NCI-H524 (cell line): ENCODE measurements around the gene PRRT1B.
A peak's percentile ranks its signal among the peaks of the same experiment; 100 is the strongest.
"Not testable (repeated sequence)": the region's sequence is repeated elsewhere in the genome, so short reads cannot be mapped to it uniquely, and the experiment has no call there.

Experiments
- DNase-seq, 2 experiments: peaks; one replicate each; lab custom pipeline; 2025; lab: John Stamatoyannopoulos, UW

PRRT1B gene

DNA sequence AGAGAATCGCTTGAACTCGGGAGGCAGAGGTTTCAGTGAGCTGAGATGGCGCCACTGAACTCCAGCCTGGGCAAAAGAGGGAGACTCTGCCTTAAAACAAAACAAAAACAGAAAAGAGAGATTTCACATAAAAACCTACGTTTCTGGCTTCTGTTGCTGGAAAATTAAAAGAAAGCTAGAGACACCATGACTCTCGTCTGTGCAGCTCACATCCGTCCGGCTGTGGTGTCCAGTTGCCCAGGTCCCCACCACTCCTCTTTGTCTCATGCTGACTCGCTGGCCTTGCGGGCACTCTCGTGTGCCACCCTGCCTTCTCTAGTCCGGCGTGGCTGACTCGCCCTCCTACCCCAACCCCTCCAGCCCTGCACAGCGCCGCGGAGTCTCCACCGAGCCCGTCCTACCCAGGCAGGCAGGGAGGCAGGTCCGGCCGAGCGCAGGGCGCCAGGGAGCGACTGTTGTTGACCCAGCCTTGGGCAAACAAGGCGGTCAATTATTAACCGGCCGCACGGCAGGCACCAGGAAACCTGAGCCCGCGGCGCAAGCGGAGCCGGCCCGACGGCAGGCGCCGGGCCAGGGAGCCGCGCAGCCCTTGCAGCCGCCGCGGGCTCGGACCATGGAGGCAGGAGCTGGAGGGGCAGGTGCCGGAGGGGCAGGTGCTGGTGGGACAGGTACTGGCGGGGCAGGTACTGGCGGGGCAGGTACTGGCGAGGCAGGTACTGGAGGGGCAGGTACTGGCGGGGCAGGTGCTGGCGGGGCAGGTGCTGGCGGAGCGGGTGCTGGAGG is at the start of gene PRRT1B:
TSS of gene PRRT1B (plus strand) at position 521 of the 783 bp plus-strand sequence. CDS start at position 614, 93 bp downstream.
- no peak for DNase-seq

GRCh38 chr9:131495785-131496184 is 49.5 kb upstream of the PRRT1B start:
- DNase-seq: no peak

GRCh38 chr9:131496844-131497405 is 48.4 kb upstream of the PRRT1B start:
- no peak for DNase-seq

DNA sequence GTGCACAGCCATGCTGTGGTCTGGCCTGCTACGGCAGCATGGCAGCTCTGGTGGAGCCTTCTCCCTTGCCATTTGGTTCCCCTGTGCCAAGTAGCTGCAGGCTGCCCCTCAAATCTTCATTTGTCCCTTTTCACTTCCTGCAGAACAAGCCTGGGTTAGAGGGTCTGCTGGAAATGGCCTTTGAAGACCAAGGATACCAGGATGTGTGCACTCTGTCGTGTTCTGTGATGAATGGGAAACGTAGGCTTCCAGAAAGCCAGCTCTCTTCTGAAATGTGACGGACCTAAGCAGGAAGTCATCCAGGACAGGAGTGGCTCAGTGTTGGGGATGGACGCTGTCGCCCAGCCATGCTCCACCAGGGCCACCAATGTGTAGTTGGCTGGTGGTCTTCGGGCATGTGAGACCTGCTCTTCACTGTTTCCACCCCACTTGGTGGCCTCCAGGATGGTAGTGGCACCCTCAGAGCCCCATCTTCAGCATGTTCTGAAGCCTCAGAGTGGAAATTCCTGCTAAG is 46.0 kb upstream of the PRRT1B start:
- no peak for DNase-seq

GRCh38 chr9:131500377-131500776 is 44.9 kb upstream of the PRRT1B start:
- no peak for DNase-seq

DNA sequence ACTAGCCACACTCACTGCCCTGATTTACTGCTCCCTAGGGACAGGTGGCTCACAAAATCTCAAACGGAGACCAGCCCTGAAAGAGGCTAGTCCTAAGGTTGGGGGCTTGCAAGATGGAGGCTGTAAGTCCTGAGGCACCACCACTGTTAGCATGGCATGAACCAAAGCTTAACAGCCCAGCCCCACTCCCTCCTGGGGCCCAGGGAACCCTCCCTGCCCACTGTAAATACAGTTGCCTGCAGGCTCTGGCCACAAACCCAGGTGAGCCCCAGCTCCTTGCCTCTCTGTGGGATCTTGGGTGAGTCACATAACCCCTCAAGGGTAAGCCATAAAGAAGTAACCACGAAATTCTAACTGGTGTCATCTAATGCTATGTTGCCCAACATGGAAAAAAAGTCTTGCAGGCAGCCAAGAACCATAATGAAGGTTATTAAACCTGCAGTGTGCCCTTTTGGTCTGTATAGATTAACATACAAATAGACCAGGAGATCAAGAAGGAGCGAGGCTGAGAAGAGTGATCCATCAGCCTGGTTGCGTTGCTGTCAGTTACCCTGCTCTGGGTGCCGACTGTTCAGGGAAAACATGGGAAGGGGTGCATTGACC is 44.3 kb upstream of the PRRT1B start:
- DNase-seq: peak in 1 of 2 experiments; percentile 30

- peak; percentile 85 to 95 for DNase-seq
Measured at GRCh38 chr9:131502781-131503625, 42.3 kb upstream of the PRRT1B start, which contains the start of gene POMT1. POMT1 (plus strand) TSS chr9:131502918; CDS start chr9:131504219, 1,301 bp downstream.

DNA sequence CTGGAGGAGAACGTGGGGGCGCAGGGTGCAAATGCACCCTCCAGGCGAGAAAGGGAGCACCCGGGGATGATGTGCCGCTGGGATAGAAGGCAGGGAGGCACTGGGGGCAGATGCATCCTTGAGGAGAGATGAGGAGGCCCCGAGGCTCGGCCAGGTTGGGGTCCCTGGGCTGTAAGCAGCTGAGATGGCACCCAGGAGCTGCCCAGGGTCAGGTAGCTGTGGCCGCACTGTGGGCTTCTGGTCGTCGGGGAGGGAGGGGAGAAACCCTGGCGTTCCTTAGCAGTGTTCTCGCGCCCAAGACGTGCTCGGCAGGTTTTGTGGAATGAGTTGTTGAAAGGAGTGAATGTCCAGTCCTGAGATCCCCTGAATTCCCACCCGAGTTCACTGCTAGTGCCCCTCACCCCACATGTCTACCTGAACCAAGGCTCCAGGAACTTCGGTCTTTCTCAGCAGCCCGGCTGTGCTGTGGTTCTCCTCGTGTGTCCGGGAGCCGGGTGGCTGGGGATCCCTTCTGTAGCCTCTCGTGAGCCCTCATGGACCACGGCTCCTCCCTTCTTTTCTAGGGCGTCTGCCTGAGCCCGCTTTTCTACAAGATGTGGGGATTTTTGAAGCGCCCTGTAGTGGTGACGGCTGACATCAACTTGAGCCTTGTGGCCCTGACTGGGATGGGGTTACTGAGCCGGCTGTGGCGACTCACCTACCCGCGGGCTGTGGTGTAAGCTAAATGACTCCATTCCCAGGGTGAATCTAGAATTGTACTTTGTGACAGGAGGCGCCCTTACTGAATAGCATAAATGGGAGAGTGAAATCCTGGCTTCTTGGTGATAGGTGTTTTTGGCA is 41.5 kb upstream of the PRRT1B start:
- DNase-seq: peak in 1 of 2 experiments; percentile 40

DNA sequence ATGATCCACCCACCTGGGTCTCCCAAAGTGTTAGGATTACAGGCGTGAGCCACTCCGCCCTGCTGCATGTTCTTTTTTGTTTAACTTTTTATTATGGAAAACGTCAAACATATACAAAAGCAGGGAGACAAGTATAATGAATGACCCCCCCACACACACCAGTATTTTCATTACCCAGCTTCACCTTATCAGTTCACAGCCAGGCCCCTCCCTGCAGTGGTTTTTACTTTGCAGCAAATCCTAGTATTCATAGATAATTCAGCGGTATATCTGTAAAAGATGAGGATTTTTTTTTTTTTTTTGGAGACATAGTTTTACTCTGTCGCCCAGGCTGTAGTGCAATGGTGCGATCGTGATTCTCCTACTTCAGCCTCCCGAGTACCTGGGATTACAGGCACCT is 40.3 kb upstream of the PRRT1B start:
- DNase-seq: no peak

GRCh38 chr9:131511416-131511815 is 33.9 kb upstream of the PRRT1B start:
- no peak for DNase-seq

DNA sequence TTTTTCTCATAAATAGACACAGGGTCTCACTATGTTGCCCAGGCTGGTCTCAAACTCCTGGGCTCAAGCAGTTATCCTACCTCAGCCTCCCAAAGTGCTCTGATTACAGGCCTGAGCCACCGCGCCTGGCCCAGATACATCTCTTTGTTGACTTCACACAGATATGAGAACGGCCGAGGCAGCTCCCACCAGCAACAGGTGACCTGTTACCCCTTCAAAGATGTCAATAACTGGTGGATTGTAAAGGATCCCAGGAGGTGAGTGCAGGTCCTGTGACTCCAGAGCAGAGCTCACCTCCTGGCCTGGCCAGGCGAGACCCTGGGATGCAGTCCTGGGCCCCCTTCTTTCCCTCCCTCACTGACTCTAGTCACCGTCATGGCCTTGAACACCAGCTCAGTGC is 33.4 kb upstream of the PRRT1B start:
- DNase-seq: no peak

- no peak for DNase-seq
Measured at GRCh38 chr9:131513177-131513576, 32.1 kb upstream of the PRRT1B start.

DNA sequence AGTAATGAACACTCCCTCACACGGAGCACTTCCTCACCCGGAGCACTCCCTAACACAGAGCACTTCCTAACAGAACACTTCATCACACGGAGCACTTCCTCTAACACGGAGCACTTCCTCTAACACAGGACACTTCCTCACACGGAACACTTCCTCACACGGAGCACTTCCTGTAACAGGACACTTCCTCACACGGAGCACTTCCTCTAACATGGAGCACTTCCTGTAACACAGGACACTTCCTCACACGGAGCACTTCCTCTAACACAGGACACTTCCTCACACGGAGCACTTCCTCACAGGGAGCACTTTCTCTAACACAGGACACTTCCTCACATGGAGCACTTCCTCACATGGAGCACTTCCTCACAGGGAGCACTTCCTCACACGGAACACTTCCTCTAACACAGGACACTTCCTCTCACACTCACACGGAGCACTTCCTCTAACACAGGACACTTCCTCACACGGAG is 29.7 kb upstream of the PRRT1B start:
- not testable (repeated sequence) for DNase-seq

DNA sequence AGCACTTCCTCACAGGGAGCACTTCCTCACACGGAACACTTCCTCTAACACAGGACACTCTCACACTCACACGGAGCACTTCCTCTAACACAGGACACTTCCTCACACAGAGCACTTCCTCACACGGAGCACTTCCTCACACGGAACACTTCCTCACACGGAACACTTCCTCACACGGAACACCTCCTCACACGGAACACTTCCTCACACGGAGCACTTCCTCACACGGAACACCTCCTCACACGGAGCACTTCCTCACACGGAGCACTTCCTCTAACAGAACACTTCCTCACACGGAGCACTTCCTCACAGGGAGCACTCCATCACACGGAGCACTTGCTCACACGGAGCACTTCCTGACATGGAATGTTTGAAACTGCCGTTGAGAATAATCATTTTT is 29.2 kb upstream of the PRRT1B start:
- DNase-seq: no peak

- no peak for DNase-seq
Measured at GRCh38 chr9:131516930-131517329, 28.4 kb upstream of the PRRT1B start.

DNA sequence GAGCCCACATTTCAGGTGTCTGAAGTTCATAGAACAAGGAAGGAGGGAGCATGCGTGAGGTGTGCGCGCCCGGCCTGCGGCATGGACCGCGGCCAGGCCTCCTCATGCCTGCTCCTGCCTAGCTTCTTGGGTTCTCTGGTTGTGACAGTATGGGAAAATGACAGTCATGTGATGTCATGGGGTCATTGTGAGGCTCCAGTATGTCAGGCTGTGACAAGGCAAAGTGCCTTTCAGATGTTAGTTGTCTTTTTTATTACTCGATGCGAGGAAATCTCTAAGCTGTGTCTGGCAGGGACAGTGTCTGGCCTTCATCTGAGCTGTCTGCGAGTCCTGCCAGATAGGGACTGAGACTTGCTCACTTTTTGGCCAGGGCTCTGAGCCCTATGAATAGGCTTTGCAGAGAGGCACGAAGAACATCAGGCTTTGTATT is 27.5 kb upstream of the PRRT1B start:
- DNase-seq: no peak

DNA sequence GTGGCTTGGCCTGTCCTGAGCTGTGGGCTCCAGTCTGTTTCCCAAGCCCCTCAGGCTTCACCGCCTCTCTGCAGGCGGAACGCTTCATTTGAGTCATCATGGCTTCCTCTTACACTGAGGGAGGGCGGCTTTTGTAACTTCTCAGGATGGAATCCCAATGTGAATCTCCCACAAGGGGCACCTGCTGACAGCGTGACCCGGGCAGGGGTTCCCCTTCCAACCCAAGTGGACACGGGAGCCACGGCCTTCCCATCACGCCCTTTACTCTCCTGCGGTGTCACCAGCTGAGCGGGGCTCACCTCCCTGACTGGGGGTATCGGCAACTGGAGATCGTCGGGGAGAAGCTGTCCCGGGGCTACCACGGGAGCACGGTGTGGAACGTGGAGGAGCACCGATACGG is 26.8 kb upstream of the PRRT1B start:
- no peak for DNase-seq

- no peak for DNase-seq
Measured at GRCh38 chr9:131520503-131520902, 24.8 kb upstream of the PRRT1B start.

DNA sequence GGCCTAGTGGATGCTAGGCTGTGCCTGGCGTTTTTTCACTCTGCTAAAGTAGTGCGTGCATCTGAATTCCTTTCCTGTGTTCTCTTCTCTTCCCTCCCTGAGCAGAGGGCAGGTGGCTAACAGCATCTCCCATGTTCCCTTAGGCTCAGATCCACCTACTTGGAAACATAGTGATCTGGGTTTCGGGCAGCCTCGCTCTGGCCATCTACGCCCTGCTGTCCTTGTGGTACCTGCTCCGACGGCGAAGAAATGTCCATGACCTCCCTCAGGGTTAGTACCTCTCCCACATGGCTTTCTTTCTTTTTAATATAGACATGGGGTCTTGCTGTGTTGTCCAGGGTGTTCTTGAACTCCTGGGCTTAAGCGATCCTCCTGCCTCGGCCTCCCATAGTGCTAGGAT is 24.1 kb upstream of the PRRT1B start:
- DNase-seq: no peak

GRCh38 chr9:131521822-131522221 is 23.5 kb upstream of the PRRT1B start:
- no peak for DNase-seq
